PC-9 (cell line): ENCODE data around the gene SCRN2.

ENCODE experiments used
- EZH2 ChIP-seq: fragments of 200-600 bp; sonication (generic); IDR thresholded peaks from 2 replicates; pipeline ENCODE4 v1.8.0; 2017; ENCODE audit warnings: antibody characterized with exemption, low read depth
- TF ChIP-seq, protein P1 (sequence below): fragments of 200-600 bp; sonication (generic); conservative IDR thresholded peaks from 2 replicates; pipeline ENCODE4 v1.6.1; 2017; ENCODE audit warnings: mixed run types, antibody characterized with exemption, mild to moderate bottlenecking, moderate library complexity

DNA sequence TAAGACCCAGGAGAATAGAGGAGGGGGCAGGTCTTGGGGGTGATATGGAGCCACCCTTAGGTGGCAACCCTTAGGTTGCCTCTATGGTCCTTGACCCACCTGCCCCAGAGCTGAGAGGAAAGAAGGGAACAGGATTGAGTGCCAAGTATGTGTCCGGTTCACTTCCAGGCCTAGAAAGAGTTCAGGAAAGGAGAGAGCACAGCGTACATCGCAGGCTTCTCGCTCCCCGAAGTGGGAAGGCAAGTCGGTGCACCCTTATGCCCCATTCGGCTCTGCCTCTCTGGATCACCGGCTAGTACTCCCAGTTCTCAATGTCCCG, 9.3 kb upstream of the SCRN2 start:
- TF ChIP-seq, protein P1, sequence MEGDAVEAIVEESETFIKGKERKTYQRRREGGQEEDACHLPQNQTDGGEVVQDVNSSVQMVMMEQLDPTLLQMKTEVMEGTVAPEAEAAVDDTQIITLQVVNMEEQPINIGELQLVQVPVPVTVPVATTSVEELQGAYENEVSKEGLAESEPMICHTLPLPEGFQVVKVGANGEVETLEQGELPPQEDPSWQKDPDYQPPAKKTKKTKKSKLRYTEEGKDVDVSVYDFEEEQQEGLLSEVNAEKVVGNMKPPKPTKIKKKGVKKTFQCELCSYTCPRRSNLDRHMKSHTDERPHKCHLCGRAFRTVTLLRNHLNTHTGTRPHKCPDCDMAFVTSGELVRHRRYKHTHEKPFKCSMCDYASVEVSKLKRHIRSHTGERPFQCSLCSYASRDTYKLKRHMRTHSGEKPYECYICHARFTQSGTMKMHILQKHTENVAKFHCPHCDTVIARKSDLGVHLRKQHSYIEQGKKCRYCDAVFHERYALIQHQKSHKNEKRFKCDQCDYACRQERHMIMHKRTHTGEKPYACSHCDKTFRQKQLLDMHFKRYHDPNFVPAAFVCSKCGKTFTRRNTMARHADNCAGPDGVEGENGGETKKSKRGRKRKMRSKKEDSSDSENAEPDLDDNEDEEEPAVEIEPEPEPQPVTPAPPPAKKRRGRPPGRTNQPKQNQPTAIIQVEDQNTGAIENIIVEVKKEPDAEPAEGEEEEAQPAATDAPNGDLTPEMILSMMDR = no peak
- no peak for TF ChIP-seq EZH2
